ENCODE results near the gene ATP5F1D. TPM values are rescaled to one million over a fixed set of nuclear protein-coding genes. Genes with fewer than 3 reads are reported as not detected.

The ATP5F1D gene
- total and polyA plus RNA-seq, 7 experiments from 2014 or later, result 90.6 to 302 (median 114) TPM

DNA sequence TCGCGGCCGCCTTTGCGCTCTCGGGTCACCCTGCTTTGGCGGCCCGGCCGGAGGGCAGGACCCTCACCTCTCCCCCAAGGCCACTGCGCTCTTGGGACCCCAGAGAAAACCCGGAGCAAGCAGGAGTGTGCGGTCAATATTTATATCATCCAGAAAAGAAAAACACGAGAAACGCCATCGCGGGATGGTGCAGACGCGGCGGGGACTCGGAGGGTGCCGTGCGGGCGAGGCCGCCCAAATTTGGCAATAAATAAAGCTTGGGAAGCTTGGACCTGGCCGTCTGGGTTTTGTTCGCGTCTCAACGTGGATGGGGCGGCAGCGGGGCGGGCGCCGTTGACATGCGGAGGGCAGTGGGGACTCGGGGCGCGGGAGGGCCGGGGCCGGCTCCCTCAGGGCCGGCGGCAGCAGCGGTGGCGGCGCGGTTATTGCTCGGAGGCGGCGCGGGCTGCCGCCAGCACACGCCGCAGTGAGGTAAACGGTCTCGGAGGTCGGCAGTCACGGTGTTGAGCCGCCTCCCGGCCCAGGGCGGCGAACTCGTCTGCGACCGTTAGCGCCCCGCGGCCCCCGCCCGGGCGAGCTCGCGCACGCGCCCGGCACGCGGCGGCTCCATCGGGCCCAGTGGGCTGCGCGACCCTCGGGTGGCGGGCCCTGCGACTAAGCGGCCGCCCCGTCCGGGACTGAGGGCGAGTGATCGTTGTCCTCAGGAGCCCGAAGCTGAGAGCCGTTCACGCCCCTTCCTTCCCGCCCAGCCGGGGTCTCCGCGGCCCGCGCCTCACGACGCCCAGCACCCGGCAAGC lies 13.2 kb upstream of the ATP5F1D start:
- no peaks in the 10 kb centered on the region for H3K9me3 Mint-ChIP-seq
- Histone ChIP-seq H3K4me1 (ENCODE audit: control insufficient read depth in 2 of 2, insufficient read depth in 2 of 2, low read length in 2 of 2) (no peaks in the 10 kb centered on the region), H3K27ac (ENCODE audit: low read depth, low read length) (no peak overlapping the region), H3K4me3 (ENCODE audit: low read length) (no peak overlapping the region), H3K9me3 (ENCODE audit: control insufficient read depth in 2 of 3, low read length in 3 of 3) (no peaks in the 10 kb centered on the region), H3K27me3 (ENCODE audit: control insufficient read depth in 2 of 2, insufficient read depth in 2 of 2, low read length in 2 of 2) (no peaks in the 10 kb centered on the region), H3K36me3 (ENCODE audit: control insufficient read depth in 2 of 3, insufficient read depth in 3 of 3, low read length in 3 of 3) (peaks cover 0 to 43% (median 0%) of the 10 kb centered on the region in 3 experiments)
- no peaks in the 10 kb centered on the region for H3K27me3 Mint-ChIP-seq
- ATAC-seq (no peak), DNase-seq (no peak)
- H3K4me3 Mint-ChIP-seq, result no peak overlapping the region
- H3K36me3 Mint-ChIP-seq, result no peaks in the 10 kb centered on the region
- H3K27ac Mint-ChIP-seq, result no peak overlapping the region
- no peaks in the 10 kb centered on the region for H3K4me1 Mint-ChIP-seq
- ChIA-PET CTCF (no interaction called here), POLR2A (interaction anchor here (0.6 kb wide), 1 partner anchor 112 kb away, joined by 4 read pairs; no protein-coding TSS in a partner anchor)
- intact Hi-C loops (cut with micrococcal nuclease), result no loop called here

DNA sequence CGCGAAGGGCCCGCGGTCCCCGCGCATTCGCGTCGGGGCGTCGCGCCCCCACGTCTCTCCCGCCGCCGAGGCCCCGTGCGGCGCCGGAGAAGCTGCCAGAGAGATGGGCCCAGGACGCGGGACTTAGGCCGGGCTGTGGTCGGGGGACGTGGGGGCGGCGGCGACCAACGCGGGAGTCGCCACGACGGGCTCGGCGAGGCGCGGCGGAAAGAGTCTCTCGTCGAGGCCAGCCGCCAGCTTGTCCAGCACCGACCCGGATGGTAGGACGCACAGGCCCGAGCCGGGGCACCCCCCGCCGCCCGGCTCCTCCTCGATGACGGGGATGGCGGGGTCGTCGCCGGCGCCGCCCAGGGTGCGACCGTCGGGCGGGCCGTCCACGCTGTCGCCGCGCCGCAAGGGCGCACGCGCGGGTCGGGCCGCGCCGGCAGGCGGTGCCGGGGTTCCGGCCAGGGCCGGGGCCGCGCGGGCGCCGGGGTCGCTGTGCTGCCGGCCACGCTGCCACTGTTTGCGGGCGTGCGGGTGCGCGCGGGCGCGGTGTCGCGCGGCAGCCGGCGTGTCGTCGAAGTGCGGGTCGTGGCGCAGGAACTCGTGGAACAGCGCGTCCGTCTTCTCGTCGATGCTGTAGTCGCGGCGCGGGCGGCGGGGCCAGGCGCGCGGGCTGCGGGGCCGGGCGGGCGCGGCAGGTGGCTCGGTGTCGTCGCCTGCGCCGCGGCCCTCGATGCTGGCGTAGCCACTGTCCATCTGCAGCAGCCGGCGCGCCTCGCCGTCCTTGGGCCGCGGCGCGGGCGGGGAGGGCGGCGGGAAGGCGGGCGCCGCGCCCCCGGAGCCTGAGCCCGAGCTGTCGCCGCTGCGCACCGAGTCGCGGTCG lies 12.3 kb upstream of the ATP5F1D start:
- POLR2A ChIA-PET, result no interaction called here
- intact Hi-C loops (cut with micrococcal nuclease), result no loop called here

DNA sequence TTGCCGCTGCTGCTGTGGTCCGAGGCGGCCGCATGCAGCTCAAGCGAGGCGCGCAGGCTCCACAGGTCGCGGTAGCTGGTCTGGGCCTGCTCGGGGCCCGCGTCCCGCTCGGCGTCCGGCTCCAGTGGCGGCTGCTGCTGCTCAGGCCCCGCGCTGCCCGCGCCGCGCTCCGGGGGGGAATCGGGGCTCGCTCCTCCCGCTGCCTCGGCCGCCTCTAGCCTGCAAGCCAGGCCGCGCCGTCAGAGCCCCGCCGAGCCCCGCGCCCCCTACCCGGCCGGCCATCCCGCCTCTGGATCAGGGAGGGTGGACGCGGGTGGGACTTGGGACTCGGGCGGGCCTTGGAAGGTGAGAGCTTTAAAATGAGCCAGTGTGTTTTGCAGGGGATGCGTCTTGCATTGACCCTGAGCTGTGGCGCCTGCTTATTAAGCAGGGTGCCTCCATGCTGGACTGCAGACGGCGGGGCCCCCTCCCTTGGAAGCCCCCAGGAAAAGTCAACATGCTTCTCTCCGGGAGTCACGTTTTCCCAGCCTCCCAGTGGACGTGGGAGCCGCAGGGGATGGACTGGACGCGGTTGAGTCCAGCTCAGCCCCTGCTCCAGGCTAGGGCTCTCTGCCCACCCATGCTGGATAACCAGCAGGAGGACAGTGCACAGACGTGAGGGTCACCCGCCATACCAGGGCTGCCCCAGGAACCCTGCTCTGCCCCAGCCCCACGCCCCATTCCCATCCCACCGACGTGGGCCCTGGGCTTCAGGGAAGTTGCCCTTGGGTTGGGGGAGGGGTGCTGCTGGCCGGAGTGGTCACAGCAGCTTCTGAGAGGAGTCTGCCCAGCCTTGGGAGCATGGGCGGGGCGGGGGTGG lies 11.4 kb upstream of the ATP5F1D start:
- Mint-ChIP-seq H3K4me3 (no peak overlapping the region), H3K4me1 (no peaks in the 10 kb centered on the region), H3K36me3 (no peaks in the 10 kb centered on the region), H3K9me3 (no peaks in the 10 kb centered on the region), H3K27ac (no peak overlapping the region), H3K27me3 (no peaks in the 10 kb centered on the region)
- intact Hi-C loops (cut with micrococcal nuclease), result no loop called here
- Histone ChIP-seq H3K36me3 (ENCODE audit: control insufficient read depth in 2 of 3, insufficient read depth in 3 of 3, low read length in 3 of 3) (peaks cover 0 to 26% (median 0%) of the 10 kb centered on the region in 3 experiments), H3K9me3 (ENCODE audit: control insufficient read depth in 2 of 3, low read length in 3 of 3) (no peaks in the 10 kb centered on the region), H3K4me3 (ENCODE audit: low read length) (no peak overlapping the region), H3K4me1 (ENCODE audit: control insufficient read depth in 2 of 2, insufficient read depth in 2 of 2, low read length in 2 of 2) (no peaks in the 10 kb centered on the region), H3K27me3 (ENCODE audit: control insufficient read depth in 2 of 2, insufficient read depth in 2 of 2, low read length in 2 of 2) (no peaks in the 10 kb centered on the region), H3K27ac (ENCODE audit: low read depth, low read length) (no peak overlapping the region)
- no peak for ATAC-seq
- DNase-seq, result peak in 1 of 9 donors; percentile 8
- POLR2A ChIA-PET, result no interaction called here
- CTCF ChIA-PET, result no interaction called here

More for the DNA sequence above, 12.3 kb upstream of the ATP5F1D start:
- H3K27me3 ChIP-seq (ENCODE audit: control insufficient read depth in 2 of 2, insufficient read depth in 2 of 2, low read length in 2 of 2), result no peaks in the 10 kb centered on the region
- DNase-seq (no peak), ATAC-seq (no peak)
- H3K4me1 ChIP-seq (ENCODE audit: control insufficient read depth in 2 of 2, insufficient read depth in 2 of 2, low read length in 2 of 2), result no peaks in the 10 kb centered on the region
- CTCF ChIA-PET, result no interaction called here
- peaks cover 0 to 34% (median 0%) of the 10 kb centered on the region in 3 experiments for H3K36me3 ChIP-seq (ENCODE audit: control insufficient read depth in 2 of 3, insufficient read depth in 3 of 3, low read length in 3 of 3)
- no peak overlapping the region for H3K4me3 ChIP-seq (ENCODE audit: low read length)
- Mint-ChIP-seq H3K4me1 (no peaks in the 10 kb centered on the region), H3K36me3 (no peaks in the 10 kb centered on the region), H3K4me3 (no peak overlapping the region), H3K27ac (no peak overlapping the region), H3K27me3 (no peaks in the 10 kb centered on the region), H3K9me3 (no peaks in the 10 kb centered on the region)
- H3K27ac ChIP-seq (ENCODE audit: low read depth, low read length), result no peak overlapping the region
- no peaks in the 10 kb centered on the region for H3K9me3 ChIP-seq (ENCODE audit: control insufficient read depth in 2 of 3, low read length in 3 of 3)

DNA sequence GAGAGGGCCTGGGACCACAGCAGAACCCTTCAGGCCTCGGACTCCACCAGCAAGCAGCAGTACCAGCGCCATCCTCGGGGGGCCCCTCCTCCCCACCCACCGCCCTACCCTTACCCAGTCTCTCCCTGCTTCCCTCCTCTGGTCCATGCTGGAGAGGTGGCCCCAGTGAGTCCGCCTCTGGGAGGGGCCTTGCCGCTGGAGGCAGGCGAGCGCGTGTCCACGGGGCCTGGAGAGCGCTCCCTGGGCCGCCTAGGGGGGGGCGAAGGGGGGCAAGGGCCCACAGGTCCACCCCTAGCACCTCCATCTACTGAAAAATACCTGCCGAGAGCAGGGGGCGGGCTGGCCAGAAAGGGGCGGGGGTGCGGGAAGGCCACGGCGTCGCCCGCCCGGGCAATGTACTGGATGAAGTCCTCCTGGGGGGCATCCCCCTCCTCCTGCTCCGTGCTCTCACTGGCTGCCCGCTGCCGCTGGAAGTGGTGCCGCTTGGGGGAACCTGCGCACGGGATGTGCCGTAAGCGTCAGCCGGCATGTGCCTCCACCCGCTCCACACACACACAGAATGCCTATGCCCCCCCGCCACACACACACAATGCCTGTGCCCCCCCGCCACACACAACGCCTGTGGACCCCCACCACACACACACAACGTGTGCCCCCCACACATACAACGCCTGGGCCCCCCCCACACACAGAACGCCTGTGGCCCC lies 10.6 kb upstream of the ATP5F1D start:
- H3K27me3 Mint-ChIP-seq, result no peaks in the 10 kb centered on the region
- intact Hi-C loops (cut with micrococcal nuclease), result no loop called here
- Histone ChIP-seq H3K4me1 (ENCODE audit: control insufficient read depth in 2 of 2, insufficient read depth in 2 of 2, low read length in 2 of 2) (no peaks in the 10 kb centered on the region), H3K4me3 (ENCODE audit: low read length) (no peak overlapping the region), H3K27me3 (ENCODE audit: control insufficient read depth in 2 of 2, insufficient read depth in 2 of 2, low read length in 2 of 2) (no peaks in the 10 kb centered on the region), H3K36me3 (ENCODE audit: control insufficient read depth in 2 of 3, insufficient read depth in 3 of 3, low read length in 3 of 3) (peaks cover 0 to 20% (median 0%) of the 10 kb centered on the region in 3 experiments), H3K9me3 (ENCODE audit: control insufficient read depth in 2 of 3, low read length in 3 of 3) (no peaks in the 10 kb centered on the region), H3K27ac (ENCODE audit: low read depth, low read length) (no peak overlapping the region)
- DNase-seq (peak in 1 of 9 donors; percentile 6), ATAC-seq (no peak)
- ChIA-PET CTCF (no interaction called here), POLR2A (no interaction called here)
- H3K4me1 Mint-ChIP-seq, result no peaks in the 10 kb centered on the region
- no peaks in the 10 kb centered on the region for H3K9me3 Mint-ChIP-seq
- no peak overlapping the region for H3K4me3 Mint-ChIP-seq
- H3K27ac Mint-ChIP-seq, result no peak overlapping the region
- H3K36me3 Mint-ChIP-seq, result no peaks in the 10 kb centered on the region

DNA sequence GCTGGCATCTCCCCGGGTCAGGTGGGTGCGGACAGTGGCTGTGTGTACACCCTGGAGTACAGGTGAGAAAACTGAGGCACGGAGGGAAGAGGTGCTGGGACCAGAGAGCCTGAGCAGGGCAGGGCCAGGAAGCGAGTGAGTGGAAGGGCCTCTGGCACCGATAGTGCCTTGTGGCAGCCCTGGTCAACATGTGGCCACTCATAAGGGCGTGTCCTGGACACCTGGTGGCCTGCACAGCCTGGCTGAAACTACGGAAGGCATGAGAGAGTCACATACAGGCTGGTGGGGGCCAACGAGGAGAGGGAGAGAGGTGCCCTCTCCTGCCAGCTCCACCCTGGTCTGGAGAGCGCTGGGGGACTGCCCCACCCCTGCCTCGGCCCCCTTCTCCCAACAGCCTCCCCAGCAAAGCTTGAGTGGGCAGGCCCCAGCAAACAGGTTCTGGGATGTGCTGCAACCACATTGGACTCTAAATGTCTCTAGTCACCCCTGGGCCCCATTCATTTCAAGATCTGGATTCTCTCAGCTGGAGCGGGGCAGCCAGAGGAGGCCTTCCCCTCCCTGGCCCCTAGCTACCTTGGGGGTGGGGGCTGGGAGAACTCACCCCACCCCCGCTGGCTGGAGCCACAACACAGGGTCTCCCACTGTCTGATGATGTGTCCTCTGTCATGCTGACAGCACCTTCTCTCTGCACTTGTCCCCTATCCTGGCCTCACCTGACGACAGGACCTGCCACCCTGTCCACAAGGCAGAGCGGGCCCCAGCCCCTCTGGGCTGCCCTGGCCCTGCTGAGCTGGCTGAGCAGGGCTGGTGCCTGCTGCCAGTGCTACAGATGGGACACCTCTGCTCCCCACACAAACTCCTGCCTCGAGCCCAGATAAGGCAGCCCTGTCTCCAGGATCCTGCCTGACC lies 9.6 kb upstream of the ATP5F1D start:
- H3K9me3 ChIP-seq (ENCODE audit: control insufficient read depth in 2 of 3, low read length in 3 of 3), result no peaks in the 10 kb centered on the region
- intact Hi-C loops (cut with micrococcal nuclease), result no loop called here
- ChIA-PET CTCF (interaction anchor here (0.6 kb wide), 2 partner anchors 37 to 98 kb away, joined by 3 to 4 read pairs; no protein-coding TSS in a partner anchor), POLR2A (no interaction called here)
- no peaks in the 10 kb centered on the region for H3K9me3 Mint-ChIP-seq
- no peak for DNase-seq
- peak overlapping the region in 2 of 9 donors; percentile 28 to 38 for H3K27ac Mint-ChIP-seq
- no peaks in the 10 kb centered on the region for H3K36me3 Mint-ChIP-seq
- no peaks in the 10 kb centered on the region for H3K4me1 ChIP-seq (ENCODE audit: control insufficient read depth in 2 of 2, insufficient read depth in 2 of 2, low read length in 2 of 2)
- no peaks in the 10 kb centered on the region for H3K4me1 Mint-ChIP-seq
- no peak overlapping the region for H3K4me3 ChIP-seq (ENCODE audit: low read length)
- no peak overlapping the region for H3K27ac ChIP-seq (ENCODE audit: low read depth, low read length)
- no peak overlapping the region for H3K4me3 Mint-ChIP-seq
- no peak for ATAC-seq
- no peaks in the 10 kb centered on the region for H3K27me3 ChIP-seq (ENCODE audit: control insufficient read depth in 2 of 2, insufficient read depth in 2 of 2, low read length in 2 of 2)
- H3K27me3 Mint-ChIP-seq, result peaks cover 0 to 3% (median 0%) of the 10 kb centered on the region in 5 donors
- peaks cover 0 to 9% (median 0%) of the 10 kb centered on the region in 3 experiments for H3K36me3 ChIP-seq (ENCODE audit: control insufficient read depth in 2 of 3, insufficient read depth in 3 of 3, low read length in 3 of 3)
